Esophagus squamous epithelium (tissue), 4 donors: ENCODE measurements around the gene MTMR3.

Experiments
- CTCF ChIP-seq, 6 experiments: fragments of 450-650 bp in 4 of 6; fragments of 200-600 bp in 2 of 6; sonication (generic) in 2 of 6; IDR thresholded peaks; one replicate each; pipeline ENCODE4 v1.5.1; 2016 to 2019; ENCODE audit warnings: antibody characterized with exemption in 6 of 6, mild to moderate bottlenecking in 4 of 6, moderate library complexity in 4 of 6
- POLR2A ChIP-seq, 4 donors: fragments of 450-650 bp; IDR thresholded peaks; one replicate each; pipeline ENCODE4 v1.6.1; 2017; ENCODE audit warnings: antibody characterized with exemption in 4 of 4, mild to moderate bottlenecking in 4 of 4, moderate library complexity in 3 of 4

- no peak for TF ChIP-seq POLR2A (IDR thresholded peaks at IDR 0.05)
- no peak for TF ChIP-seq CTCF (IDR thresholded peaks at IDR 0.05)
Observed at GRCh38 chr22:30029512-30029911, 146.5 kb downstream of the MTMR3 start.
